ENCODE measurements around the gene SLC1A4.
"Not testable (repeated sequence)": the region's sequence is repeated elsewhere in the genome, so short reads cannot be mapped to it uniquely, and the experiment has no call there.

Gene SLC1A4

GRCh38 chr2:64992990-64993389, 3.8 kb downstream of the SLC1A4 start:
- no peak for TF ChIP-seq Cebpa-rat (IDR thresholded peaks at IDR 0.05)
- Histone ChIP-seq H3K4me3 (no peak overlapping the region), H3K36me3 (peaks cover 7 to 51% (median 39%) of the 10 kb centered on the region in 11 experiments; a peak in 17 of 22 replicates), H3K4me1 (peaks cover 33 to 42% (median 38%) of the 10 kb centered on the region in 10 experiments), H3K27me3 (no peaks in the 10 kb centered on the region), H4K20me1 (peaks cover 38 to 83% (median 59%) of the 10 kb centered on the region in 11 experiments; a peak in 18 of 22 replicates), H3K4me2 (peak overlapping the region; percentile 48 to 100 (median 99); a peak in 21 of 22 replicates), H3K9ac (no peak overlapping the region; a peak in 1 of 22 replicates), H3K9me3 (replicated peaks in 1 of 11) (no peaks in the 10 kb centered on the region), H3K27ac (no peak overlapping the region)

DNA sequence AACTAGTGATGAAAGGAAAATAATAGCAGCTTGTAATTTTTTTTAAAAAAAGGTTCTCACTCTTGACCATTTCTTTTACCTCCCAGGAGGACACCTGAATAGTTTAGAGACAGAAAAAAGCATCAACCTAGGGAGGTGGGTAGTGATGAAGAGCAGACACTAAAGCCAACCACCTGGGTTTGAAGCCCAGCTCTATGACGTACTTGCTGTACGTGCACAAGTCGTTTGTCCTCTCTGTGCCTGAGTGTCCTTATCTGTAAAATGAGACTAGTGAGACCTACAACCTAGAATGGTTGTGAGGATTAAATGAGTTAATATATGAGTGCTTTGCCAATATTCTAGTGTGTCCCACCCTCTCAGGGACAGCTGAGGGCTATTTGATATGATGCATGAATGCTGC, 5.8 kb downstream of the SLC1A4 start:
- H3K27me3 ChIP-seq: no peaks in the 10 kb centered on the region
- H3K4me1 ChIP-seq: peaks cover 31 to 39% (median 35%) of the 10 kb centered on the region in 10 experiments
- peaks cover 7 to 63% (median 40%) of the 10 kb centered on the region in 11 experiments; a peak in 17 of 22 replicates for H3K36me3 ChIP-seq
- H3K4me2 ChIP-seq: no peak overlapping the region
- H3K27ac ChIP-seq: no peak overlapping the region
- H4K20me1 ChIP-seq: peaks cover 38 to 96% (median 68%) of the 10 kb centered on the region in 11 experiments; a peak in 18 of 22 replicates
- TF ChIP-seq Cebpa-rat (IDR thresholded peaks at IDR 0.05): no peak
- no peak overlapping the region for H3K9ac ChIP-seq
- H3K9me3 ChIP-seq (replicated peaks in 1 of 11): no peaks in the 10 kb centered on the region
- H3K4me3 ChIP-seq: no peak overlapping the region

- Histone ChIP-seq H3K9me3 (replicated peaks in 1 of 11) (no peaks in the 10 kb centered on the region), H3K27me3 (no peaks in the 10 kb centered on the region), H4K20me1 (peaks cover 25 to 87% (median 55%) of the 10 kb centered on the region in 11 experiments; a peak in 18 of 22 replicates), H3K4me3 (no peak overlapping the region), H3K4me2 (no peak overlapping the region), H3K36me3 (peaks cover 11 to 79% (median 47%) of the 10 kb centered on the region in 11 experiments; a peak in 18 of 22 replicates), H3K9ac (peak overlapping the region in 1 of 11 experiments; percentile 7; a peak in 1 of 22 replicates), H3K4me1 (peaks cover 13 to 21% (median 17%) of the 10 kb centered on the region in 10 experiments), H3K27ac (no peak overlapping the region)
- TF ChIP-seq Cebpa-rat (IDR thresholded peaks at IDR 0.05): no peak
These were observed 7.7 kb downstream of the SLC1A4 start for GRCh38 chr2:64996871-64997307.

- Histone ChIP-seq H3K4me3 (no peak overlapping the region), H4K20me1 (peaks cover 13 to 69% (median 38%) of the 10 kb centered on the region in 11 experiments; a peak in 17 of 22 replicates), H3K4me1 (peaks cover 0 to 3% (median 0%) of the 10 kb centered on the region in 10 experiments; a peak in 4 of 20 replicates), H3K4me2 (no peak overlapping the region), H3K27ac (no peak overlapping the region), H3K27me3 (no peaks in the 10 kb centered on the region), H3K36me3 (peaks cover 13 to 74% (median 42%) of the 10 kb centered on the region in 11 experiments; a peak in 21 of 22 replicates), H3K9me3 (replicated peaks in 1 of 11) (no peaks in the 10 kb centered on the region), H3K9ac (no peak overlapping the region)
- no peak for TF ChIP-seq Cebpa-rat (IDR thresholded peaks at IDR 0.05)
These were observed 9.5 kb downstream of the SLC1A4 start for GRCh38 chr2:64998658-64999061.

DNA sequence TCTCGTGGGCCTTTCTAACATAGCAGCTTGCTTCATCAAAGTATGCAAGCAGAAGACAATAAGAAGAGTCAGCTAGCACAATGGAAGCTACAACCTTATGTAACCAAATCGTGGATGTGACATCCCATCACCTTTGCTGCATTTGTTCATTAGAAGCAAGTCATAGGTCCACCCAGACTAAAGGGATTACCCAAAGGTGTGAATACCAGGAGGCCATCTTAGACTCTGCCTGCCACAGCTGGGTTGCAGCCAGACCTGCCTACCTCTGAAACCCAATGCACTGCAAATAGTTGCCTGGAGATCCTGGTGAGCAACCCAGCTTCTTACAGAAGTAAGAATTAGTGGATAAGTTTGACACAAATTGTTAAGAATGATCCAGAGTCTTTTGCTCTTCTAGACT, 10.6 kb downstream of the SLC1A4 start:
- no peaks in the 10 kb centered on the region for H3K27me3 ChIP-seq
- 0 out of 20 replicates have a peak, but pooled peaks cover 0 to 3% (median 0%) of the 10 kb centered on the region in 10 experiments for H3K4me1 ChIP-seq
- H3K36me3 ChIP-seq: peaks cover 16 to 74% (median 45%) of the 10 kb centered on the region in 11 experiments
- peaks cover 6 to 58% (median 36%) of the 10 kb centered on the region in 11 experiments; a peak in 16 of 22 replicates for H4K20me1 ChIP-seq
- H3K9ac ChIP-seq: no peak overlapping the region
- no peaks in the 10 kb centered on the region for H3K9me3 ChIP-seq (replicated peaks in 1 of 11)
- TF ChIP-seq Cebpa-rat (IDR thresholded peaks at IDR 0.05): no peak
- no peak overlapping the region for H3K4me3 ChIP-seq
- no peak overlapping the region for H3K4me2 ChIP-seq
- no peak overlapping the region for H3K27ac ChIP-seq

DNA sequence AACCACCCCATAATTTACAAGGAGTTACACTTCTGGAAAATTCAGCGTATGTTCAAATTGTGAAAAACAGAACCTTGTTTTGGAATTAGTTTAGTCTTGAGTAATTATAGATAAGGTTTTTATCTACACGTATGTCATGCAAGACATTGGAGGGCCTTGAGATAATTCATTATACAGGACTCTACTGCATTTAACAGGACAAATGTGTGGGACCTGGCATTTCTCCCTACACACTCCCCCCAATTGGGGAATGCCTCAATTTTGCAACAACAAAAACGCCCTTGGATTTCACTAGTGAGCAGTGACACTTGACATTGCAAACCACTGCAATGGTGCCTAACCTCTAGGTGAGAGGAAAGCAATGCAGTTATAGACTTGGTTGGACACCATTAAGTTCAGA, 11.4 kb downstream of the SLC1A4 start:
- no peaks in the 10 kb centered on the region for H3K27me3 ChIP-seq
- H3K27ac ChIP-seq: no peak overlapping the region
- no peaks in the 10 kb centered on the region for H3K4me1 ChIP-seq
- H3K4me3 ChIP-seq: no peak overlapping the region
- no peak overlapping the region for H3K4me2 ChIP-seq
- no peak for TF ChIP-seq Cebpa-rat (IDR thresholded peaks at IDR 0.05)
- H4K20me1 ChIP-seq: peaks cover 6 to 50% (median 27%) of the 10 kb centered on the region in 11 experiments; a peak in 16 of 22 replicates
- H3K9me3 ChIP-seq (replicated peaks in 1 of 11): no peaks in the 10 kb centered on the region
- no peak overlapping the region for H3K9ac ChIP-seq
- peaks cover 19 to 74% (median 47%) of the 10 kb centered on the region in 11 experiments for H3K36me3 ChIP-seq

GRCh38 chr2:65003037-65003436, 13.8 kb downstream of the SLC1A4 start:
- Histone ChIP-seq H3K4me3 (no peak overlapping the region), H3K27me3 (no peaks in the 10 kb centered on the region), H4K20me1 (peaks cover 6 to 32% (median 18%) of the 10 kb centered on the region in 11 experiments; a peak in 13 of 22 replicates), H3K9ac (no peak overlapping the region), H3K4me1 (no peaks in the 10 kb centered on the region), H3K27ac (no peak overlapping the region), H3K36me3 (peaks cover 23 to 84% (median 57%) of the 10 kb centered on the region in 11 experiments), H3K9me3 (replicated peaks in 1 of 11) (no peaks in the 10 kb centered on the region), H3K4me2 (no peak overlapping the region)
- no peak for TF ChIP-seq Cebpa-rat (IDR thresholded peaks at IDR 0.05)

- H3K4me2 ChIP-seq; H3K4me3 ChIP-seq; H3K4me1 ChIP-seq; H3K9ac ChIP-seq; H3K27ac ChIP-seq; H3K9me3 ChIP-seq (replicated peaks in 1 of 11); H3K27me3 ChIP-seq: not testable (repeated sequence)
- H4K20me1 ChIP-seq: peaks cover 0 to 20% (median 9%) of the 10 kb centered on the region in 11 experiments; a peak in 13 of 22 replicates
- H3K36me3 ChIP-seq: peaks cover 26 to 92% (median 65%) of the 10 kb centered on the region in 11 experiments
These were observed 15.0 kb downstream of the SLC1A4 start for GRCh38 chr2:65004232-65004631.

DNA sequence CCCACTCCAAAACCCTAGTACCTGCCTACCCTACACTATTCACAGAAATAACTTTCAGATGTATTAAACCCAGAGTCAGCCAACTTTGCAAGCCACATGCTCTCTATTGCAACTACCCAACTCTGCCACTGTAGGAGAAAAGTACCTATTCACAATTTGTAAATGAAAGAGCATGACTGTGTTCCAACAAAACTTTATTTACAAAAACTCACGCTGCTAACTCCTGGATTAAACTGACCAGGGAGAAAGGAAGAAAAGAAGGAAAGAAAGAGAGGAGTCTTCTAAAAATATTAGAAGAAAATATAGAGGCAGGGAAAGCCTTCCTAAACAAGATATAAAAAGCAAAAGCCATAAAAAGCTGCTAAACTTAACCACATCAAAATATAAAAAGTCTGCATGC, 24.6 kb downstream of the SLC1A4 start:
- Histone ChIP-seq H3K36me3 (peaks cover 33 to 89% (median 75%) of the 10 kb centered on the region in 11 experiments), H3K9ac (no peak overlapping the region), H3K4me1 (peaks cover 24 to 36% (median 30%) of the 10 kb centered on the region in 10 experiments), H3K27ac (no peak overlapping the region), H3K4me2 (no peak overlapping the region), H3K9me3 (replicated peaks in 1 of 11) (no peaks in the 10 kb centered on the region), H3K27me3 (no peaks in the 10 kb centered on the region), H4K20me1 (no peaks in the 10 kb centered on the region), H3K4me3 (no peak overlapping the region)
- TF ChIP-seq Cebpa-rat (IDR thresholded peaks at IDR 0.05): no peak

Data from BLaER1 treated with 17β-estradiol and CSF1 and Interleukin-3, amounts not matched to agents 10 nM and 100 nM (cell line).